Neuronal stem cell (in vitro differentiated cells): ENCODE results near the gene SFR1.

Source experiments
- DNase-seq: peaks from one replicate; pipeline ENCODE4 v3.0.0-alpha.2; 2013; ENCODE audit warnings: low spot score
- H2AFZ ChIP-seq: one replicate; pipeline ENCODE4 v1.6.1; 2013; ENCODE audit warnings: mild to moderate bottlenecking, low read length, inconsistent platforms
- H2AK5ac ChIP-seq: 2 replicates; pipeline ENCODE4 v1.6.1; 2013; ENCODE audit warnings: low read depth, mild to moderate bottlenecking, inconsistent platforms, low read length, moderate library complexity, mixed read lengths
- H2BK120ac ChIP-seq: 2 replicates; pipeline ENCODE4 v1.6.1; 2013; ENCODE audit warnings: low read depth, mild to moderate bottlenecking, inconsistent platforms, low read length, moderate library complexity, mixed read lengths
- H2BK12ac ChIP-seq: one replicate; pipeline ENCODE4 v1.6.1; 2013; ENCODE audit warnings: low read length, inconsistent platforms
- H2BK15ac ChIP-seq: 2 replicates; pipeline ENCODE4 v1.6.1; 2013; ENCODE audit warnings: mild to moderate bottlenecking, low read length, inconsistent platforms, mixed read lengths
- H2BK5ac ChIP-seq: one replicate; pipeline ENCODE4 v1.6.1; 2013; ENCODE audit warnings: inconsistent platforms, mild to moderate bottlenecking, low read length, moderate library complexity
- H3K14ac ChIP-seq: one replicate; pipeline ENCODE4 v1.6.1; 2013; ENCODE audit warnings: low read length, inconsistent platforms
- H3K18ac ChIP-seq: 2 replicates; pipeline ENCODE4 v1.6.1; 2013; ENCODE audit warnings: low read length, inconsistent platforms
- H3K23ac ChIP-seq: 2 replicates; pipeline ENCODE4 v1.6.1; 2013; ENCODE audit warnings: low read depth, mild to moderate bottlenecking, mixed read lengths, low read length, inconsistent platforms; ENCODE audit not compliant: poor library complexity
- H3K27ac ChIP-seq: replicated peaks from 3 replicates; pipeline ENCODE4 v1.5.1; 2013; ENCODE audit warnings: low read length, inconsistent platforms
- H3K27me3 ChIP-seq, 3 experiments: 2 replicates each; pipeline ENCODE4 v1.6.1; 2013; ENCODE audit warnings: low read length in 3 of 3, mild to moderate bottlenecking in 2 of 3, inconsistent platforms in 1 of 3, low read depth in 1 of 3, mixed read lengths in 1 of 3, moderate library complexity in 1 of 3; ENCODE audit not compliant: control insufficient read depth in 3 of 3, insufficient read depth in 3 of 3
- H3K36me3 ChIP-seq, 2 donors: replicated peaks in 1 of 2; 2 replicates each; pipeline ENCODE4 v1.6.1; 2013; ENCODE audit warnings: low read length in 2 of 2; ENCODE audit not compliant: control insufficient read depth in 2 of 2, insufficient read depth in 2 of 2
- H3K4ac ChIP-seq: 2 replicates; pipeline ENCODE4 v1.6.1; 2013; ENCODE audit warnings: inconsistent platforms, mild to moderate bottlenecking, low read length, moderate library complexity
- H3K4me1 ChIP-seq, 2 donors: 1 replicate in 1 of 2; 2 replicates in 1 of 2; pipeline ENCODE4 v1.6.1; 2013; ENCODE audit warnings: low read length in 2 of 2, low read depth in 1 of 2; ENCODE audit not compliant: control insufficient read depth in 2 of 2, insufficient read depth in 1 of 2
- H3K4me2 ChIP-seq: one replicate; pipeline ENCODE4 v1.6.1; 2013; ENCODE audit warnings: mild to moderate bottlenecking, low read length, inconsistent platforms; ENCODE audit not compliant: insufficient read depth, poor library complexity, severe bottlenecking
- H3K4me3 ChIP-seq, 2 donors: 2 replicates each; pipeline ENCODE4 v1.5.1; 2013; ENCODE audit warnings: low read length in 2 of 2, mild to moderate bottlenecking in 2 of 2, inconsistent platforms in 1 of 2, moderate library complexity in 1 of 2
- H3K79me1 ChIP-seq: one replicate; pipeline ENCODE4 v1.6.1; 2013; ENCODE audit warnings: low read depth, mild to moderate bottlenecking, inconsistent platforms, low read length, moderate library complexity
- H3K9ac ChIP-seq: one replicate; pipeline ENCODE4 v1.6.1; 2013; ENCODE audit warnings: mild to moderate bottlenecking, low read depth, low read length, inconsistent platforms; ENCODE audit not compliant: poor library complexity
- H3K9me3 ChIP-seq, 2 donors: replicated peaks in 1 of 2; 2 replicates each; pipeline versions ENCODE3 to v1.6.1; 2013; ENCODE audit warnings: low read length in 2 of 2, mild to moderate bottlenecking in 2 of 2, inconsistent platforms in 1 of 2, low read depth in 1 of 2, mixed read lengths in 1 of 2, moderate library complexity in 1 of 2; ENCODE audit not compliant: control insufficient read depth in 2 of 2, insufficient read depth in 1 of 2
- H4K8ac ChIP-seq: one replicate; pipeline ENCODE4 v1.6.1; 2013; ENCODE audit warnings: low read depth, mild to moderate bottlenecking, inconsistent platforms, low read length, moderate library complexity
- H4K91ac ChIP-seq: one replicate; pipeline ENCODE4 v1.6.1; 2013; ENCODE audit warnings: low read length, low read depth, mild to moderate bottlenecking, inconsistent platforms; ENCODE audit not compliant: poor library complexity
- WGBS, 2 donors: extraction: QIAGEN DNeasy Blood & Tissue Kit; methylation state at CpG; one replicate each; pipeline ENCODE4 v1.1.7; 2013; ENCODE audit warnings: missing lambda C conversion rate in 2 of 2, mixed read lengths in 1 of 2; ENCODE audit not compliant: insufficient read length in 2 of 2, insufficient replicate concordance in 1 of 2; ENCODE audit errors: extremely low coverage in 2 of 2; 5-methylcytosine and 5-hydroxymethylcytosine counted together

The SFR1 gene

GRCh38 chr10:104150139-104150538 is 28.2 kb downstream of the SFR1 start:
- Histone ChIP-seq H3K4me1 (no peaks in the 10 kb centered on the region), H3K4ac (no peak overlapping the region), H3K14ac (no peak overlapping the region), H3K23ac (no peak overlapping the region), H2BK5ac (no peak overlapping the region), H3K9me3 (peaks cover 2 to 3% of the 10 kb centered on the region in 2 donors), H3K79me1 (no peaks in the 10 kb centered on the region), H3K27me3 (peaks cover 0 to 6% (median 0%) of the 10 kb centered on the region in 3 experiments), H3K4me3 (no peak overlapping the region), H3K9ac (no peak overlapping the region), H3K27ac (no peak overlapping the region), H3K18ac (no peak overlapping the region), H3K4me2 (no peak overlapping the region), H2BK120ac (no peak overlapping the region), H4K91ac (no peak overlapping the region), H2AK5ac (no peak overlapping the region), H3K36me3 (no peaks in the 10 kb centered on the region), H4K8ac (no peak overlapping the region), H2AFZ (no peak overlapping the region), H2BK12ac (no peak overlapping the region), H2BK15ac (no peak overlapping the region)
- DNase-seq, result no peak

- H2BK120ac ChIP-seq, result no peak overlapping the region
- no peak overlapping the region for H2AFZ ChIP-seq
- H3K27ac ChIP-seq, result no peak overlapping the region
- H3K9ac ChIP-seq, result no peak overlapping the region
- no peak overlapping the region for H4K8ac ChIP-seq
- no peak overlapping the region for H3K14ac ChIP-seq
- peaks cover 0 to 18% (median 0%) of the 10 kb centered on the region in 3 experiments for H3K27me3 ChIP-seq
- H3K23ac ChIP-seq, result no peak overlapping the region
- H3K18ac ChIP-seq, result no peak overlapping the region
- H2BK12ac ChIP-seq, result no peak overlapping the region
- H3K4ac ChIP-seq, result no peak overlapping the region
- peaks cover 2 to 3% of the 10 kb centered on the region in 2 donors for H3K9me3 ChIP-seq
- no peaks in the 10 kb centered on the region for H3K36me3 ChIP-seq
- no peak overlapping the region for H2BK5ac ChIP-seq
- H2AK5ac ChIP-seq, result no peak overlapping the region
- no peak overlapping the region for H2BK15ac ChIP-seq
- H3K79me1 ChIP-seq, result no peaks in the 10 kb centered on the region
- no peak for DNase-seq
- no peaks in the 10 kb centered on the region for H3K4me1 ChIP-seq
- no peak overlapping the region for H3K4me2 ChIP-seq
- H3K4me3 ChIP-seq, result no peak overlapping the region
- H4K91ac ChIP-seq, result no peak overlapping the region
Observed at GRCh38 chr10:104151737-104152136, 29.8 kb downstream of the SFR1 start.

GRCh38 chr10:104155591-104155990 is 33.6 kb downstream of the SFR1 start:
- Histone ChIP-seq H2AFZ (no peak overlapping the region), H2BK12ac (no peak overlapping the region), H2BK120ac (no peak overlapping the region), H3K4me1 (no peaks in the 10 kb centered on the region), H3K4ac (no peak overlapping the region), H3K9me3 (peaks cover 2 to 3% of the 10 kb centered on the region in 2 donors), H4K8ac (no peak overlapping the region), H3K9ac (no peak overlapping the region), H3K36me3 (no peaks in the 10 kb centered on the region), H3K27ac (no peak overlapping the region), H3K27me3 (peaks cover 0 to 41% (median 0%) of the 10 kb centered on the region in 3 experiments), H2AK5ac (no peak overlapping the region), H3K23ac (no peak overlapping the region), H4K91ac (no peak overlapping the region), H2BK5ac (no peak overlapping the region), H3K79me1 (no peaks in the 10 kb centered on the region), H3K14ac (no peak overlapping the region), H2BK15ac (no peak overlapping the region), H3K4me3 (no peak overlapping the region), H3K18ac (no peak overlapping the region), H3K4me2 (no peak overlapping the region)
- DNase-seq, result no peak
- WGBS, 2 donors, result no CpG with 5 or more reads among the region's 2 CpGs

GRCh38 chr10:104170610-104171254 is 48.8 kb downstream of the SFR1 start:
- H4K91ac ChIP-seq, result no peak overlapping the region
- no peak overlapping the region for H2AK5ac ChIP-seq

More at GRCh38 chr10:104170610-104171254, 48.8 kb downstream of the SFR1 start:
- Histone ChIP-seq H2AFZ (no peak overlapping the region), H3K9ac (no peak overlapping the region), H3K27ac (no peak overlapping the region), H3K4me2 (no peak overlapping the region), H3K9me3 (peaks cover 3% of the 10 kb centered on the region in 2 donors), H3K79me1 (no peaks in the 10 kb centered on the region), H3K36me3 (no peaks in the 10 kb centered on the region), H3K18ac (no peak overlapping the region), H4K8ac (no peak overlapping the region), H2BK5ac (no peak overlapping the region), H3K27me3 (peaks cover 0 to 13% (median 0%) of the 10 kb centered on the region in 3 experiments), H3K14ac (no peak overlapping the region), H3K4ac (no peak overlapping the region), H2BK120ac (no peak overlapping the region), H2BK12ac (no peak overlapping the region), H3K4me1 (no peaks in the 10 kb centered on the region), H3K4me3 (no peak overlapping the region), H2BK15ac (no peak overlapping the region), H3K23ac (no peak overlapping the region)
- no peak for DNase-seq
- no CpG with 5 or more reads among the region's 5 CpGs for WGBS, 2 donors
